ENCODE data around the gene C12orf42. TPM values are rescaled to one million over a fixed set of nuclear protein-coding genes. Genes with fewer than 3 reads are reported as not detected.

Gene C12orf42
- total RNA-seq, 1 experiment from 2014 or later, result not detected

DNA sequence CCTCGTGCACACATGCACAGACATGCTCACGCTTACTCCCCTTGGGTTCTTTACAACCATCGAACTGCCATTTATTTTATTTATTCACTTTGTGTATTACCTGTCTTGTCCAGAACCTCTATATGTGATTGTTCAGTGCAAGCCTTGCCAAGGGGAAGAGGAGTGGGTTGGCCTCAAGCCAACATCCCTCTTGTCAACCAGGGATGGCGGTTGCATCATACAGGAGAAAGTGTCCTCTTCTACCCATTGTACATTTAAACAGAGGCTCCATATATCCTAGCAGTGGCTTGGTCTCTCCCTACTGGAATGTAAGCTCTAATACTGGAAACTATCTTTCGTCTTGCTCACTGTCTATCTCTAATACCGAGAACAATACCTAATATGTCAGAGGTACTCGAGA lies 108.4 kb downstream of the C12orf42 start:
- Histone ChIP-seq H3K9me3 (ENCODE audit: control insufficient read depth in 1 of 2, insufficient read depth in 1 of 2, low read depth in 1 of 2, low read length in 2 of 2) (no peaks in the 10 kb centered on the region), H3K4me3 (replicated peaks in 1 of 2; ENCODE audit: low read depth in 1 of 2, low read length in 2 of 2) (no peak overlapping the region), H3K9ac (ENCODE audit: low read length) (no peak overlapping the region), H3K4me2 (ENCODE audit: low read length) (no peak overlapping the region), H3K79me2 (ENCODE audit: insufficient read depth, low read length) (no peaks in the 10 kb centered on the region), H3K4me1 (ENCODE audit: control insufficient read depth in 1 of 2, insufficient read depth in 2 of 2, low read length in 2 of 2) (no peaks in the 10 kb centered on the region), H4K20me1 (ENCODE audit: insufficient read depth) (no peaks in the 10 kb centered on the region), H3K27ac (ENCODE audit: low read depth, low read length) (no peak overlapping the region), H3K27me3 (ENCODE audit: insufficient read depth, low read length) (peaks cover 7% of the 10 kb centered on the region), H3K9me2 (ENCODE audit: insufficient read depth) (no peaks in the 10 kb centered on the region), H2AFZ (ENCODE audit: low read depth, low read length, poor library complexity, severe bottlenecking) (no peak overlapping the region), H3K36me3 (ENCODE audit: control insufficient read depth in 1 of 2, insufficient read depth in 2 of 2, low read length in 2 of 2) (no peaks in the 10 kb centered on the region)
- ATAC-seq (no peak), DNase-seq (ENCODE audit: low read depth, low spot score) (no peak)
- intact Hi-C loops (cut with micrococcal nuclease), result no loop called here
- no TSS peak for BruUV-seq (replicated peaks)
- CTCF ChIA-PET, result no interaction called here
- RAD21 ChIA-PET (ENCODE audit: low non-redundant PET in 1 of 2, low total read pairs in 2 of 2, uncharacterized antibody in 2 of 2, unreplicated experiment in 2 of 2), result no interaction called here
- no peak for TF ChIP-seq REST (IDR thresholded peaks at IDR 0.05; ENCODE audit: low read depth)
- TF ChIP-seq RAD21 (IDR thresholded peaks at IDR 0.05; ENCODE audit: low read depth), result no peak
- TF ChIP-seq SIN3A (IDR thresholded peaks at IDR 0.05; ENCODE audit: low read depth), result no peak
- TF ChIP-seq CEBPB (IDR thresholded peaks at IDR 0.05; ENCODE audit: low read depth), result no peak
- no peak for TF ChIP-seq FOSL1 (IDR thresholded peaks at IDR 0.05; ENCODE audit: low read depth)
- no peak for TF ChIP-seq TCF7L2 (IDR thresholded peaks at IDR 0.05; ENCODE audit: borderline replicate concordance, extremely low read depth, insufficient read depth, insufficient read length)
- TF ChIP-seq YY1 (IDR thresholded peaks at IDR 0.05; ENCODE audit: extremely low read depth, insufficient replicate concordance, low read depth, low read length), result no peak
- no peak for TF ChIP-seq JUND (IDR thresholded peaks at IDR 0.05)
- TF ChIP-seq POLR2A (IDR thresholded peaks at IDR 0.05; ENCODE audit: borderline replicate concordance, extremely low read depth, insufficient read depth, insufficient read length), result no peak
- TF ChIP-seq POLR2AphosphoS5 (IDR thresholded peaks at IDR 0.05; ENCODE audit: low read depth, low read length), result no peak
- no peak for TF ChIP-seq ATF3 (IDR thresholded peaks at IDR 0.05)
- TF ChIP-seq CTCF (IDR thresholded peaks at IDR 0.05 in 2 of 3, conservative IDR thresholded peaks at IDR 0.05 in 1 of 3; ENCODE audit: borderline replicate concordance in 1 of 3, insufficient read depth in 1 of 3, low read depth in 2 of 3, low read length in 2 of 3), result no peak
- no peak for TF ChIP-seq ZBTB33 (IDR thresholded peaks at IDR 0.05; ENCODE audit: extremely low read depth, insufficient replicate concordance, low read length)
- TF ChIP-seq EZH2 (IDR thresholded peaks at IDR 0.05), result no peak
- no peak for TF ChIP-seq EGR1 (IDR thresholded peaks at IDR 0.05; ENCODE audit: low read depth)
- TF ChIP-seq ZNF274 (IDR thresholded peaks at IDR 0.05; ENCODE audit: low read depth, low read length), result no peak
- no peak for TF ChIP-seq ELF1 (IDR thresholded peaks at IDR 0.05; ENCODE audit: borderline replicate concordance, low read depth)
- TF ChIP-seq, protein P1, sequence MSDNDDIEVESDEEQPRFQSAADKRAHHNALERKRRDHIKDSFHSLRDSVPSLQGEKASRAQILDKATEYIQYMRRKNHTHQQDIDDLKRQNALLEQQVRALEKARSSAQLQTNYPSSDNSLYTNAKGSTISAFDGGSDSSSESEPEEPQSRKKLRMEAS (IDR thresholded peaks at IDR 0.05), result no peak
- no peak for TF ChIP-seq SP1 (IDR thresholded peaks at IDR 0.05; ENCODE audit: low read depth)
- POLR2A ChIA-PET, result no interaction called here

Measured in HCT116 (cell line).